ENCODE results near the gene TRIM9. TPM values are rescaled to one million over a fixed set of nuclear protein-coding genes. Genes with fewer than 3 reads are reported as not detected.

TRIM9 gene
- total RNA-seq, 1 donor from 2014 or later, result 8.9 TPM

GRCh38 chr14:51117593-51117992, 22.7 kb upstream of the TRIM9 start:
- TF ChIP-seq CTCF (IDR thresholded peaks at IDR 0.05; ENCODE audit: unreplicated experiment), result no peak
- Mint-ChIP-seq H3K9me3 (no peaks in the 10 kb centered on the region), H3K27me3 (ENCODE audit: low read depth) (no peaks in the 10 kb centered on the region), H3K4me1 (peaks cover 24% of the 10 kb centered on the region), H3K27ac (no peak overlapping the region), H3K36me3 (no peaks in the 10 kb centered on the region), H3K4me3 (no peak overlapping the region)
- no peak for DNase-seq (ENCODE audit: low spot score in 2 of 2, unreplicated experiment in 2 of 2)

GRCh38 chr14:51116682-51117081, 21.8 kb upstream of the TRIM9 start:
- Mint-ChIP-seq H3K27ac (no peak overlapping the region), H3K4me3 (no peak overlapping the region), H3K9me3 (no peaks in the 10 kb centered on the region), H3K36me3 (no peaks in the 10 kb centered on the region), H3K4me1 (peaks cover 15% of the 10 kb centered on the region), H3K27me3 (ENCODE audit: low read depth) (no peaks in the 10 kb centered on the region)
- TF ChIP-seq CTCF (IDR thresholded peaks at IDR 0.05; ENCODE audit: unreplicated experiment), result no peak
- DNase-seq (ENCODE audit: low spot score in 2 of 2, unreplicated experiment in 2 of 2), result no peak

- TF ChIP-seq CTCF (IDR thresholded peaks at IDR 0.05; ENCODE audit: unreplicated experiment), result no peak
- Mint-ChIP-seq H3K4me1 (peaks cover under 1% of the 10 kb centered on the region), H3K27me3 (ENCODE audit: low read depth) (no peaks in the 10 kb centered on the region)
Measured at GRCh38 chr14:51109651-51110050, 14.7 kb upstream of the TRIM9 start.

GRCh38 chr14:51107801-51108200, 12.9 kb upstream of the TRIM9 start:
- Mint-ChIP-seq H3K36me3 (no peaks in the 10 kb centered on the region), H3K4me1 (peaks cover 6% of the 10 kb centered on the region), H3K27me3 (ENCODE audit: low read depth) (peaks cover 3% of the 10 kb centered on the region), H3K4me3 (no peak overlapping the region), H3K27ac (no peak overlapping the region), H3K9me3 (peaks cover 4% of the 10 kb centered on the region)
- TF ChIP-seq CTCF (IDR thresholded peaks at IDR 0.05; ENCODE audit: unreplicated experiment), result no peak
- DNase-seq (ENCODE audit: low spot score in 2 of 2, unreplicated experiment in 2 of 2), result no peak

More at GRCh38 chr14:51109651-51110050, 14.7 kb upstream of the TRIM9 start:
- Mint-ChIP-seq H3K4me3 (no peak overlapping the region), H3K27ac (no peak overlapping the region), H3K36me3 (no peaks in the 10 kb centered on the region), H3K9me3 (peaks cover 4% of the 10 kb centered on the region)
- DNase-seq (ENCODE audit: low spot score in 2 of 2, unreplicated experiment in 2 of 2), result no peak

GRCh38 chr14:51104467-51104866, 9.6 kb upstream of the TRIM9 start:
- Mint-ChIP-seq H3K36me3 (no peaks in the 10 kb centered on the region), H3K27ac (no peak overlapping the region), H3K27me3 (ENCODE audit: low read depth) (peaks cover 14% of the 10 kb centered on the region), H3K4me3 (no peak overlapping the region), H3K9me3 (peaks cover under 1% of the 10 kb centered on the region), H3K4me1 (peaks cover 6% of the 10 kb centered on the region)
- DNase-seq (ENCODE audit: low spot score in 2 of 2, unreplicated experiment in 2 of 2), result no peak
- TF ChIP-seq CTCF (IDR thresholded peaks at IDR 0.05; ENCODE audit: unreplicated experiment), result no peak

GRCh38 chr14:51097287-51097686, 2.4 kb upstream of the TRIM9 start:
- no peak for TF ChIP-seq CTCF (IDR thresholded peaks at IDR 0.05; ENCODE audit: unreplicated experiment)
- Mint-ChIP-seq H3K9me3 (no peaks in the 10 kb centered on the region), H3K36me3 (no peaks in the 10 kb centered on the region), H3K27ac (no peak overlapping the region), H3K4me3 (no peak overlapping the region), H3K27me3 (ENCODE audit: low read depth) (peaks cover 44% of the 10 kb centered on the region), H3K4me1 (peaks cover 26% of the 10 kb centered on the region)
- no peak for DNase-seq (ENCODE audit: low spot score in 2 of 2, unreplicated experiment in 2 of 2)

Measured in mesothelial cell of epicardium (in vitro differentiated cells).